Osteocyte (in vitro differentiated cells): ENCODE results near the gene AFAP1. TPM values are rescaled to one million over a fixed set of nuclear protein-coding genes. Genes with fewer than 3 reads are reported as not detected.

Experiments
- DNase-seq: peaks from one replicate; pipeline ENCODE4 v3.0.0; 2021; ENCODE audit warnings: mixed read lengths; ENCODE audit not compliant: unreplicated experiment; ENCODE audit errors: extremely low spot score
- H3K27ac Mint-ChIP-seq: one replicate; pipeline ENCODE4 v1.8.0; 2021; ENCODE audit warnings: mild to moderate bottlenecking, mixed read lengths; ENCODE audit not compliant: unreplicated experiment
- H3K27me3 Mint-ChIP-seq: one replicate; pipeline ENCODE4 v1.8.0; 2021; ENCODE audit warnings: mixed read lengths; ENCODE audit not compliant: unreplicated experiment
- H3K36me3 Mint-ChIP-seq: one replicate; pipeline ENCODE4 v1.8.0; 2021; ENCODE audit warnings: mixed read lengths; ENCODE audit not compliant: unreplicated experiment
- H3K4me1 Mint-ChIP-seq: one replicate; pipeline ENCODE4 v1.8.0; 2021; ENCODE audit warnings: mixed read lengths; ENCODE audit not compliant: unreplicated experiment
- H3K4me3 Mint-ChIP-seq: one replicate; pipeline ENCODE4 v1.8.0; 2021; ENCODE audit warnings: mild to moderate bottlenecking, moderate library complexity, mixed read lengths; ENCODE audit not compliant: unreplicated experiment
- H3K9me3 Mint-ChIP-seq: one replicate; pipeline ENCODE4 v1.8.0; 2021; ENCODE audit warnings: mixed read lengths; ENCODE audit not compliant: unreplicated experiment
- total RNA-seq: library from RNA; stranded (reverse); gene quantifications from 2 replicates; pipeline ENCODE4 v1.2.1, GENCODE V29; 2021
- TF ChIP-seq, protein P1 (sequence below): fragments of 200-600 bp; sonication (generic); IDR thresholded peaks from 2 replicates; pipeline ENCODE4 v1.5.0; 2021; ENCODE audit warnings: antibody characterized with exemption, mild to moderate bottlenecking, moderate library complexity

The AFAP1 gene
- total RNA-seq, 1 donor from 2014 or later, result 66.9 TPM

GRCh38 chr4:7782783-7783182 lies 156.9 kb downstream of the AFAP1 start:
- H3K9me3 Mint-ChIP-seq, result no peaks in the 10 kb centered on the region
- TF ChIP-seq, protein P1, sequence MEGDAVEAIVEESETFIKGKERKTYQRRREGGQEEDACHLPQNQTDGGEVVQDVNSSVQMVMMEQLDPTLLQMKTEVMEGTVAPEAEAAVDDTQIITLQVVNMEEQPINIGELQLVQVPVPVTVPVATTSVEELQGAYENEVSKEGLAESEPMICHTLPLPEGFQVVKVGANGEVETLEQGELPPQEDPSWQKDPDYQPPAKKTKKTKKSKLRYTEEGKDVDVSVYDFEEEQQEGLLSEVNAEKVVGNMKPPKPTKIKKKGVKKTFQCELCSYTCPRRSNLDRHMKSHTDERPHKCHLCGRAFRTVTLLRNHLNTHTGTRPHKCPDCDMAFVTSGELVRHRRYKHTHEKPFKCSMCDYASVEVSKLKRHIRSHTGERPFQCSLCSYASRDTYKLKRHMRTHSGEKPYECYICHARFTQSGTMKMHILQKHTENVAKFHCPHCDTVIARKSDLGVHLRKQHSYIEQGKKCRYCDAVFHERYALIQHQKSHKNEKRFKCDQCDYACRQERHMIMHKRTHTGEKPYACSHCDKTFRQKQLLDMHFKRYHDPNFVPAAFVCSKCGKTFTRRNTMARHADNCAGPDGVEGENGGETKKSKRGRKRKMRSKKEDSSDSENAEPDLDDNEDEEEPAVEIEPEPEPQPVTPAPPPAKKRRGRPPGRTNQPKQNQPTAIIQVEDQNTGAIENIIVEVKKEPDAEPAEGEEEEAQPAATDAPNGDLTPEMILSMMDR, result no peak
- no peak for DNase-seq
- peaks cover 49% of the 10 kb centered on the region for H3K36me3 Mint-ChIP-seq
- H3K27ac Mint-ChIP-seq, result no peak overlapping the region
- H3K4me1 Mint-ChIP-seq, result peaks cover 24% of the 10 kb centered on the region
- H3K27me3 Mint-ChIP-seq, result no peaks in the 10 kb centered on the region
- H3K4me3 Mint-ChIP-seq, result no peak overlapping the region

DNA sequence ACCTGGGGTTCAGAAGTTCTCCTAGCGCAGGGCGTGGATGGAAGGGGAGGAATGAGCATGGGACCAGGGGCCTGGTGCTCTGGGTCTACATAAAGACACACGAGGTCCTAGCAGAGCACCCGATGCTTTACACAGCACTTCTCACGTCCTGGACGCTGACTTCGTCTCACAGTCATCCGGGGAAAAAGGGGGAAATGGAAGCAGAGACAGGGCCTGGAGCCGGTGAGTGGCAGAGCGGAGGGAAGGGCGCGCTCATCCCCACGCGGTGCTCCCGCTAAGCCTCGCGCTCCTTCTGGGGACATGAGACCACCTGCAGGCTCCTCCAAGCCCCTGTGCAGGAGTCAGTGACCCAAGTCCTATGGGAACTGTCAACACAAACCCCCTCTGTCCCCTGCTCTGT lies 157.7 kb downstream of the AFAP1 start:
- TF ChIP-seq, protein P1, result no peak
- peaks cover 51% of the 10 kb centered on the region for H3K36me3 Mint-ChIP-seq
- H3K27ac Mint-ChIP-seq, result no peak overlapping the region
- H3K9me3 Mint-ChIP-seq, result no peaks in the 10 kb centered on the region
- no peak for DNase-seq
- no peak overlapping the region for H3K4me3 Mint-ChIP-seq
- H3K4me1 Mint-ChIP-seq, result peaks cover 24% of the 10 kb centered on the region
- H3K27me3 Mint-ChIP-seq, result no peaks in the 10 kb centered on the region

- Mint-ChIP-seq H3K36me3 (peaks cover 57% of the 10 kb centered on the region), H3K4me1 (peaks cover 24% of the 10 kb centered on the region), H3K9me3 (no peaks in the 10 kb centered on the region), H3K4me3 (no peak overlapping the region), H3K27ac (peak overlapping the region; percentile 24), H3K27me3 (no peaks in the 10 kb centered on the region)
- TF ChIP-seq, protein P1, result no peak
- no peak for DNase-seq
These were observed 158.3 kb downstream of the AFAP1 start for GRCh38 chr4:7781366-7781765.

- H3K4me3 Mint-ChIP-seq, result no peak overlapping the region
- DNase-seq, result no peak
- H3K27ac Mint-ChIP-seq, result peak overlapping the region; percentile 24
- H3K9me3 Mint-ChIP-seq, result no peaks in the 10 kb centered on the region
- no peaks in the 10 kb centered on the region for H3K27me3 Mint-ChIP-seq
- TF ChIP-seq, protein P1, result no peak
- H3K36me3 Mint-ChIP-seq, result peaks cover 53% of the 10 kb centered on the region
- peaks cover 24% of the 10 kb centered on the region for H3K4me1 Mint-ChIP-seq
These were observed 158.8 kb downstream of the AFAP1 start for GRCh38 chr4:7780751-7781348.

- TF ChIP-seq, protein P1, result no peak
- peaks cover 24% of the 10 kb centered on the region for H3K4me1 Mint-ChIP-seq
- peaks cover 53% of the 10 kb centered on the region for H3K36me3 Mint-ChIP-seq
- H3K9me3 Mint-ChIP-seq, result no peaks in the 10 kb centered on the region
- no peaks in the 10 kb centered on the region for H3K27me3 Mint-ChIP-seq
- no peak overlapping the region for H3K4me3 Mint-ChIP-seq
- H3K27ac Mint-ChIP-seq, result peak overlapping the region; percentile 48
- no peak for DNase-seq
These were observed 160.3 kb downstream of the AFAP1 start for GRCh38 chr4:7779432-7779768.
